ENCODE data around the gene NPS. TPM values are rescaled to one million over a fixed set of nuclear protein-coding genes. Genes with fewer than 3 reads are reported as not detected.

The NPS gene
- total RNA-seq, 6 experiments from 2014 or later: not detected

GRCh38 chr10:127569210-127569609 is 20.1 kb downstream of the NPS start:
- Histone ChIP-seq H3K4me1 (peaks cover 0 to 3% (median 0%) of the 10 kb centered on the region in 4 donors), H3K36me3 (no peaks in the 10 kb centered on the region), H3K27me3 (no peaks in the 10 kb centered on the region), H3K27ac (no peak overlapping the region), H3K4me3 (no peak overlapping the region), H3K9me3 (no peaks in the 10 kb centered on the region)
- 52% methylated on average over 4 of the region's 4 CpGs for WGBS (ENCODE audit: insufficient coverage, low coverage, low lambda C conversion rate, missing lambda C conversion rate)
- ATAC-seq (no peak), DNase-seq (no peak)
- intact Hi-C loops (cut with DNase I): no loop called here
- TF ChIP-seq POLR2A (IDR thresholded peaks at IDR 0.05): no peak
- no peak for TF ChIP-seq CTCF (IDR thresholded peaks at IDR 0.05)

- WGBS (ENCODE audit: insufficient coverage, low coverage, low lambda C conversion rate, missing lambda C conversion rate): 33% methylated on average over 3 of the region's 3 CpGs
- Histone ChIP-seq H3K27ac (no peak overlapping the region), H3K27me3 (no peaks in the 10 kb centered on the region), H3K4me3 (no peak overlapping the region), H3K36me3 (no peaks in the 10 kb centered on the region), H3K9me3 (no peaks in the 10 kb centered on the region), H3K4me1 (no peaks in the 10 kb centered on the region)
- DNase-seq (no peak), ATAC-seq (no peak)
- intact Hi-C loops (cut with DNase I): no loop called here
- TF ChIP-seq CTCF (IDR thresholded peaks at IDR 0.05): no peak
- TF ChIP-seq POLR2A (IDR thresholded peaks at IDR 0.05): no peak
These were observed 20.9 kb downstream of the NPS start for GRCh38 chr10:127570036-127570435.

GRCh38 chr10:127571386-127571785 is 22.3 kb downstream of the NPS start:
- WGBS (ENCODE audit: insufficient coverage, low coverage, low lambda C conversion rate, missing lambda C conversion rate): 16% methylated on average over 1 of the region's 1 CpG
- H3K4me3 ChIP-seq: no peak overlapping the region
- no peaks in the 10 kb centered on the region for H3K36me3 ChIP-seq
- H3K9me3 ChIP-seq: no peaks in the 10 kb centered on the region
- H3K27ac ChIP-seq: no peak overlapping the region
- H3K4me1 ChIP-seq: no peaks in the 10 kb centered on the region
- no peak for DNase-seq
- no peaks in the 10 kb centered on the region for H3K27me3 ChIP-seq
- intact Hi-C loops (cut with DNase I): no loop called here
- ATAC-seq: no peak
- no peak for TF ChIP-seq POLR2A (IDR thresholded peaks at IDR 0.05)
- TF ChIP-seq CTCF (IDR thresholded peaks at IDR 0.05): no peak

GRCh38 chr10:127576051-127576450 is 26.9 kb downstream of the NPS start:
- Histone ChIP-seq H3K9me3 (no peaks in the 10 kb centered on the region), H3K27me3 (no peaks in the 10 kb centered on the region), H3K4me1 (no peaks in the 10 kb centered on the region), H3K4me3 (no peak overlapping the region), H3K36me3 (no peaks in the 10 kb centered on the region), H3K27ac (no peak overlapping the region)
- no peak for DNase-seq
- no peak for ATAC-seq
- WGBS (ENCODE audit: insufficient coverage, low coverage, low lambda C conversion rate, missing lambda C conversion rate): 47% methylated on average over 3 of the region's 3 CpGs
- intact Hi-C loops (cut with DNase I): no loop called here
- no peak for TF ChIP-seq POLR2A (IDR thresholded peaks at IDR 0.05)
- no peak for TF ChIP-seq CTCF (IDR thresholded peaks at IDR 0.05)

GRCh38 chr10:127576740-127577161 is 27.6 kb downstream of the NPS start:
- ATAC-seq (no peak), DNase-seq (no peak)
- TF ChIP-seq POLR2A (IDR thresholded peaks at IDR 0.05) (no peak), CTCF (IDR thresholded peaks at IDR 0.05) (no peak)
- intact Hi-C loops (cut with DNase I): no loop called here
- 20% methylated on average over 6 of the region's 6 CpGs for WGBS (ENCODE audit: insufficient coverage, low coverage, low lambda C conversion rate, missing lambda C conversion rate)
- Histone ChIP-seq H3K36me3 (no peaks in the 10 kb centered on the region), H3K4me1 (no peaks in the 10 kb centered on the region), H3K4me3 (no peak overlapping the region), H3K27me3 (no peaks in the 10 kb centered on the region), H3K9me3 (no peaks in the 10 kb centered on the region), H3K27ac (no peak overlapping the region)
